Mesodermal cell (in vitro differentiated cells): ENCODE measurements around the gene FARP1.
A peak's percentile ranks its signal among the peaks of the same experiment; 100 is the strongest.

ENCODE experiments used
- H3K27ac ChIP-seq: 2 replicates; pipeline ENCODE4 v1.7.0; 2013; ENCODE audit warnings: mild to moderate bottlenecking, low read depth, low read length, moderate library complexity; ENCODE audit not compliant: severe bottlenecking
- H3K36me3 ChIP-seq: 2 replicates; pipeline ENCODE4 v1.7.1; 2013; ENCODE audit warnings: mild to moderate bottlenecking, low read length, moderate library complexity; ENCODE audit not compliant: control insufficient read depth, insufficient read depth
- H3K4me1 ChIP-seq: one replicate; pipeline ENCODE4 v1.7.1; 2013; ENCODE audit warnings: mild to moderate bottlenecking, low read length; ENCODE audit not compliant: insufficient read depth, control insufficient read depth, poor library complexity, severe bottlenecking
- H3K4me3 ChIP-seq: 2 replicates; pipeline ENCODE4 v1.7.0; 2013; ENCODE audit warnings: low read length, control low read depth, mild to moderate bottlenecking; ENCODE audit not compliant: insufficient read depth, poor library complexity, severe bottlenecking; ENCODE audit errors: extremely low read depth
- H3K9me3 ChIP-seq: 2 replicates; pipeline ENCODE4 v1.7.1; 2013; ENCODE audit warnings: mild to moderate bottlenecking, low read length, moderate library complexity; ENCODE audit not compliant: control insufficient read depth
- WGBS, 2 experiments: methylation state at CpG; one replicate each; pipeline ENCODE4 v1.1.5; 2013; ENCODE audit warnings: missing lambda C conversion rate in 2 of 2; ENCODE audit not compliant: insufficient coverage in 2 of 2; 5-methylcytosine and 5-hydroxymethylcytosine counted together

The FARP1 gene

DNA sequence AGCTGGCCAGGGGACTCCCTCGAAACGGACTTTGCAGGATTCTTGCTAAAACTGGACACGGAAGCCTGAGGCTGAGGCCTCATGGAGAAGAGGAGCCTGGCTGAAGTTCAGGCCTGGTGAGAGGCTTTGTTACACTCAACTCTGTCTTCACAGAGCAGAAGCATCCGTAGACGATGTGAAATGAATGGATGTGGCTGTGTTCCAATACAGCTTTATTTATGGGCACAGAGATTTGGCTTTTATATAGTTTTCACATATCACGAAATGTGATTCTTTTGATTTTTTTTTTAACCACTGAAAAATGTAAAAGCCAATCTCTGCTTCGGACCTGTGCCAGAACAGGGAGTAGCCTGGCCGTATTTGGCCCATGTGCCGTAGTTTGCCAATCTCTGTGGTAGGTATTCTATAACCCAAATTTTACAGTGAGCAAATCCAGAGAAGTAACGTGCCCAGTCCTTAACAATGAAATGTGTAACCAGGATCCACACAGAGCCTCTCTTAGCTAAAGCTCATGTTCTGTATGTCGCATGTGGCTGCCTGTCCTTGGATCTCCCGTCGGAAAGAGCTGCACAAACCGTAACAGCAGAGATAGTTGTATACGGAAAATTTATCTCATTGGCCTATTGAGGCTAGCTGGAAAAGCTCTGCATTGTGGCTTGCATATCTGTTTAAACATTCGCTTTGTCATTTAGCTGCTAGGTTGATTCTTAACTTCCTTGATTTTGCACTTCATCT lies 205.7 kb downstream of the FARP1 start:
- 95 to 98% methylated on average over 11 to 12 of the region's 16 CpGs for WGBS, 2 experiments
- Histone ChIP-seq H3K36me3 (peaks cover 13% of the 10 kb centered on the region), H3K4me1 (no peaks in the 10 kb centered on the region), H3K9me3 (no peaks in the 10 kb centered on the region), H3K4me3 (no peak overlapping the region), H3K27ac (no peak overlapping the region)

DNA sequence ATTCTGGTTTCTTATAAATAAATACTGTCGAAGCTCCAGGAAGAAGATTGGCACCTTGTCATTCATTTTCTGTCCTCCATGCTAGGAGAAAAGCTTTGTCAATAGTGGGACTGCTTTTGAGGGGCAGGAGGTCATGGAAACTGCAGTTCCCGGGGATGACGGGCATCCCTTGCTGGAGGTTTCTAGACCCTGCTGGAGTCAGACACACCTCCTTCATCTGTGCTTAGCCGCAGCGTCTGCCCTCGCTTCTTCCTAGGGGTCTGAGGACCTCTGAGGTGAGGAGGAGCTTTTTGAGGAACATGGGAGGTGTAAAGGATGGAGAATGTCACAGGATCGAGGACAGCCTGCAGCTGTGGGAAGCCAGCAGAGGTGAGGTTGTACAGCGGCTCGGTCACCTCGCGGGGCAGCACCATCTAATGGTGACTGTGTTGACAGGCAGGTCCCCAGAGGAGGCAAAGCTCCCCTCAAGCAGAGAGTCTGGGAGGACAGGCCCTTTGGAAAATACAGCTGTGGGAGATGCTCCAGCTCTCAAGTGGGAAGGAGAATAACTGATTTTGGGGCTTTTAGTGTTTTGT lies 206.9 kb downstream of the FARP1 start:
- Histone ChIP-seq H3K36me3 (peaks cover 7% of the 10 kb centered on the region), H3K4me3 (no peak overlapping the region), H3K4me1 (no peaks in the 10 kb centered on the region), H3K9me3 (no peaks in the 10 kb centered on the region), H3K27ac (no peak overlapping the region)
- WGBS, 2 experiments: 50 to 61% methylated on average over 7 to 8 of the region's 11 CpGs

DNA sequence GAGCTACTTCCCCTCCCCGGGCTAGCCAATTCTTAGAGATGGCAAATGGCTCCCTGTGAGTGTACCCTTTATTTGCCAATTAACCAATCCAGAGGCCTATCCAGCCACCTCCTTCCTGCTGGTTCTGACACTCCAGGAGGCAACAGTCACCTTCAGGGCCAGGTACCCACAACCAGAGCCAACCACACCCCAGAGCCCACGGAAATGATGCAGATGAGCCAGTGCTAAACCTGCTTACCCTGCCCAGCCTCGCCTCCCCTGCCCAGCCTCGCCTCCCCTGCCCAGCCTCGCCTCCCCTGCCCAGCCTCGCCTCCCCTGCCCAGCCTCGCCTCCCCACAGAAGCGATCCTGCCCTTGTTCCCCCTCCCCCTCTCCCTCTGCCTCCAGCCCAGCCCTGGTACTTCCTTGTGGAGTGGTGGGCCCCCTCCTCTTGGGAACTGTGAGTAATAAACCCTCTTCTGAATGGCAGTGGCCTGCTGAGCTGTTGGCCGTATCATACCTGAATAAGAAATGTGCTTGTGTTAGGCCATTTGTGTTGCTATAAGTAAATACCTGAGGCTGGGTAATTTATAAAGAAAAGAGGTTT lies 207.9 kb downstream of the FARP1 start:
- H3K4me1 ChIP-seq: no peaks in the 10 kb centered on the region
- WGBS, 2 experiments: 91 to 98% methylated on average over 5 to 7 of the region's 9 CpGs

DNA sequence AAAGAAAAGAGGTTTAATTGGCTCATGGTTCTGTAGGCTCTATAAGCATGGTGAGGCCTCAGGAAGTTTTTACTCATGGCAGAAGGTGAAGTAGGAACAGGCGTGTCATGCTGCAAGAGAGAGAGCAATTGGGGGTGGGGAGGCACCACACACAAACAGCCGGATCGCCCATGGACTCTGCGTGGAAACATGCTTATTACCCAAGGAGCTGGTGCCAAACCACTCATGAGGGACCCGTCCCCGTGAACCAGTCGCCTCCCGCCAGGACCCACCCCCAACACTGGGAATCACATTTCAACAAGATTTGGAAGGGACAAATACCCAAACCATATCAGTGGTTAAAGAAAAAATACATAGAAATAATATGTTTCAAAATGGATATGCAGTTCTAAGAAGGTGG lies 208.7 kb downstream of the FARP1 start:
- Histone ChIP-seq H3K27ac (no peak overlapping the region), H3K9me3 (no peaks in the 10 kb centered on the region), H3K4me1 (no peaks in the 10 kb centered on the region), H3K4me3 (no peak overlapping the region), H3K36me3 (peaks cover 3% of the 10 kb centered on the region)
- 94 to 98% methylated on average over 4 to 5 of the region's 8 CpGs for WGBS, 2 experiments

More for the DNA sequence above, 207.9 kb downstream of the FARP1 start:
- Histone ChIP-seq H3K4me3 (no peak overlapping the region), H3K36me3 (peaks cover 6% of the 10 kb centered on the region), H3K27ac (no peak overlapping the region), H3K9me3 (no peaks in the 10 kb centered on the region)

DNA sequence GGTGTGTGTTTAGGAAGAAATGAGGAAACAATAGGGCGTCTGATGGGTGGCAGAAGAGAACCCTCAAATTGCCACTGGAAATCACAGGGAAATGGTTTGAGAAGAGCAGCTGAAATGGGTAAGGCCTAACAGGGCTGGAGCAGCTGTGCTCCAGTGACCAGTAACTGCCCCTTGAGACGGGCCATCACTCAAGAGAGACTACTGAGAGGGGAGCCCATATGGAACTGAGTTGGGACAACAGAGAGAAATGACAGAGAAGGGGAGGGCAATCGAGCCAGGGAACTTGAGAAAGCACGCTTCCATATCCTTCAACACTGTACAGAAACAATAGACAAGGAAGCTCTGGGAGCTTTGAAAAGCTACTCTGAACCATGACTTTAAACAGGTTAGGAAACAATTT lies 209.3 kb downstream of the FARP1 start:
- 86 to 100% methylated on average over 2 of the region's 4 CpGs for WGBS, 2 experiments
- no peak overlapping the region for H3K4me3 ChIP-seq
- peak overlapping the region; percentile 39 for H3K27ac ChIP-seq
- no peaks in the 10 kb centered on the region for H3K4me1 ChIP-seq
- peaks cover 3% of the 10 kb centered on the region for H3K36me3 ChIP-seq
- no peaks in the 10 kb centered on the region for H3K9me3 ChIP-seq

DNA sequence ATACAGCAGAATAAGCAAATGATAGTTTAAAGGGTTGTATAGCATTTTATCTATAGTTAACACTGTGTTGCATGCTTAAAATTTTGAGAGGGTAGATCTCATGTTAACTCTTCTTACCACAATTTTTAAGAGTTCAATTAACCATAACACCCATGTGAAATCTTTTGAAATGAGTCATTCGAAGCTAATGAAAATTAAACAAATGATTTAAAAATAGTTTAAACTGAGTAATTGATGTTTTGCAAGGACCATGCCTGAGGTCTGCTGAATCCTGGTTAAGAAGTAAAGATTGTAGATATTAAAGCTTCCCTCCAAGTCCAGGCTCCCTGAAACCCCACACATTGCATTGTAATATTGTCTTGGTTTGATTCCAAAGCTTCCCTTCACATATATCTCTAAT lies 210.9 kb downstream of the FARP1 start:
- Histone ChIP-seq H3K9me3 (no peaks in the 10 kb centered on the region), H3K27ac (no peak overlapping the region), H3K36me3 (peaks cover 3% of the 10 kb centered on the region), H3K4me3 (no peak overlapping the region), H3K4me1 (no peaks in the 10 kb centered on the region)
- no CpG with 5 or more reads among the region's 1 CpG for WGBS, 2 experiments

DNA sequence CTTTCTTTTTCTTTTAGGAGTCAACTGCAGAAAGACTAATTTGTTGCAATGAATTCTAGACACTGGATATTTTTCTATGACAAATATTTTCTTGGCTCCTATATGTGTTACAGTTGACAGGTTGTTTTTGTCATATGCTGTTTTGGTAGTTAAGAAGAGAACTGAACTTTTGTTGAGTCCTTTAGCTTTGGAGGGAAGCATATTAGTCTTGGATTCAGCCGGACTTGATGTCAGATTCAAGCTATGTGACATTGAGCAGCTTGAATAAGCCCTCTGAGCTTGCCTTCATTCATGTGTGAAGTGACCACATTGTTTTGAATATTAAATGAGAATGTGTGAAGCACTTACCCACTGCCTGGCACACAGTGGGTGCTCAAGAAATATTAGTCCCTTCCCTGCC lies 216.0 kb downstream of the FARP1 start:
- H3K36me3 ChIP-seq: peaks cover 3% of the 10 kb centered on the region
- no peaks in the 10 kb centered on the region for H3K4me1 ChIP-seq
- no peak overlapping the region for H3K27ac ChIP-seq
- H3K9me3 ChIP-seq: no peaks in the 10 kb centered on the region
- 89 to 100% methylated on average over 1 of the region's 1 CpG for WGBS, 2 experiments
- H3K4me3 ChIP-seq: no peak overlapping the region

DNA sequence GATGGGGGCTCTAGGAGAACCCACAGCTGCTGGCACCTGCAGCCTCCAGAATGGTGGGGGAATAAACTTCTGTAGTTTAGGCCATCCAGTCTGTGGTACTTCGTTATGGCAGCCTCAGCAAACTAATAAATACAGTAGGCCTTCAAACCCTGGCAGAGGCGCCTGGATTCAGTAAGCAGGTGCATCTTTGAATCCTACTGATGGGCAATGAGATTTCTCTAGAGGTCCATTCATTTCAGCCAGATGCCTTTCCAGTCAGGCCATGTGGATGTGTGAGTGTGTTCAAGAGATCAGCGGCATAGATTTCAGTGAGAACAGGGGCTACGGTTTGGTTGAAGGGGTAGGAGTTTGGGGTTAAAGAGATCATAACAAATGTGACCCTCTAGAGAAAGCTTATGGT lies 217.7 kb downstream of the FARP1 start:
- Histone ChIP-seq H3K36me3 (peaks cover 3% of the 10 kb centered on the region), H3K9me3 (no peaks in the 10 kb centered on the region), H3K4me1 (no peaks in the 10 kb centered on the region), H3K4me3 (no peak overlapping the region), H3K27ac (no peak overlapping the region)
- WGBS, 2 experiments: 83 to 89% methylated on average over 3 to 4 of the region's 4 CpGs

DNA sequence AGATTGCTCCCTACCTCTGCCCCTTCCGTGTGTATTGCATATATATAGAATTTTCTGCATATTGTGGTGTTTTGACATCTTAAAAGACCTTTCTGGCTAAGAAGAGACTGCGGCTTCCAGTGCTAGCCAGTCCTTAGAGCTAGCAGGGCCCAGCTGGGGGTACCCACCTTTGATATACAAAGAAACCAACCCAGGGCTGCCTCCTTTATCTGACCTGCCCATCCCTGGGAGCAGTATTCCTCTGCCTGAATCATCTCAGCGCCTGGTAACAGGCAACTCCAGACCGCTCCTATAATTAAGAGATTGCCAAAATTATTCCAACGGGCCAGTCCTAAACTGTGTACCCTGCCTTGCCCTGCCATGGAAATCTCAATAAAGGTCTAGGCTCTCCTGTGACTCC lies 220.4 kb downstream of the FARP1 start:
- 88 to 100% methylated on average over 3 to 4 of the region's 5 CpGs for WGBS, 2 experiments
- Histone ChIP-seq H3K36me3 (peaks cover 7% of the 10 kb centered on the region), H3K9me3 (no peaks in the 10 kb centered on the region), H3K4me3 (no peak overlapping the region), H3K27ac (no peak overlapping the region), H3K4me1 (no peaks in the 10 kb centered on the region)

DNA sequence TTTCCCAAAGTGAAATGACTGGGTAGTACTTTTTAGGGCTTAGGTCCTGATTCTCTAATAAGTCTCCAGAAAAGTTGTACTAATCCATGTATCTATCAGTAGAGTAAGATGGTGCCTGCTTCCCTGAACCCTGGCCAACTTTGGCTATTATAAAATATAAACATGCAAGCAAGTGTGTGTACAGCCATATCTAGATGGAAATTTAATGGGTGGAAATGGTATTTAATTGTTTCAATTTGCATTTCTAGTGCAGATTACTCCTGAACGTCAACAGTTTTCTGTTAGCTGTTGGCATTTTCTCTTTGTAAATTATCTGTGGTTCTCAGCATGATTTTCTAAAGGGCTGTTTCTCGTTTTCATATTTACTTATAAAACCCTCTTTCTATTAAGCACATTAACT lies 221.3 kb downstream of the FARP1 start:
- WGBS, 2 experiments: 80 to 100% methylated on average over 1 of the region's 2 CpGs
- Histone ChIP-seq H3K9me3 (no peaks in the 10 kb centered on the region), H3K36me3 (peaks cover 13% of the 10 kb centered on the region), H3K4me3 (no peak overlapping the region), H3K4me1 (no peaks in the 10 kb centered on the region), H3K27ac (no peak overlapping the region)

DNA sequence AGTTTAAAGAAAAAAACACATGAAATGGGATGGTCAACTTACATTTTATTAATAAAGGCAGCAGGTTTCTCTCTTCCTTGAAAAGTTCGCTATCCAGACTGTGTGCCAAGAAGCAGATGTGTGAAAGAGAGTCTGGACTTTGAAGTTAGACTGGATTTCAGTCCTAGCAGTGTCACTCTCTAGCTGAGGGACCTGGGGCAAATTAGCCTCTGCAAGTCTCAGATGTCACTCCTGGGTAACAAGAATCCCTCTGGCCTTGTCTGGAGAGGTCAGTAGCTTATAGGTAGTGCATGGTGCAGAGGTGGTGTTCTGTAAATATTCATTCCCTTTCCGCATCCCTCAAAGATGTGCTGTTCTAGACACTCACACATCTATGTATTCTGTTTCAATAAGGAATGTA lies 221.8 kb downstream of the FARP1 start:
- Histone ChIP-seq H3K4me3 (no peak overlapping the region), H3K4me1 (no peaks in the 10 kb centered on the region), H3K36me3 (peaks cover 14% of the 10 kb centered on the region), H3K27ac (no peak overlapping the region), H3K9me3 (no peaks in the 10 kb centered on the region)
- 83% methylated on average over 1 of the region's 2 CpGs; no CpG with 5 or more reads in 1 of the 2 experiments for WGBS, 2 experiments
